GM18868 (cell line): ENCODE data around the gene C19orf38.
"Not testable (repeated sequence)": the region's sequence is repeated elsewhere in the genome, so short reads cannot be mapped to it uniquely, and the experiment has no call there.

Experiments
- ATAC-seq: cut with Tn5 transposase; IDR thresholded peaks from one replicate; pipeline ENCODE4 v1.9.1; 2021; ENCODE audit warnings: mild to moderate bottlenecking, moderate library complexity; ENCODE audit not compliant: unreplicated experiment

C19orf38 gene

GRCh38 chr19:10871711-10872545, 23.7 kb downstream of the C19orf38 start:
- ATAC-seq: peak; percentile 1

DNA sequence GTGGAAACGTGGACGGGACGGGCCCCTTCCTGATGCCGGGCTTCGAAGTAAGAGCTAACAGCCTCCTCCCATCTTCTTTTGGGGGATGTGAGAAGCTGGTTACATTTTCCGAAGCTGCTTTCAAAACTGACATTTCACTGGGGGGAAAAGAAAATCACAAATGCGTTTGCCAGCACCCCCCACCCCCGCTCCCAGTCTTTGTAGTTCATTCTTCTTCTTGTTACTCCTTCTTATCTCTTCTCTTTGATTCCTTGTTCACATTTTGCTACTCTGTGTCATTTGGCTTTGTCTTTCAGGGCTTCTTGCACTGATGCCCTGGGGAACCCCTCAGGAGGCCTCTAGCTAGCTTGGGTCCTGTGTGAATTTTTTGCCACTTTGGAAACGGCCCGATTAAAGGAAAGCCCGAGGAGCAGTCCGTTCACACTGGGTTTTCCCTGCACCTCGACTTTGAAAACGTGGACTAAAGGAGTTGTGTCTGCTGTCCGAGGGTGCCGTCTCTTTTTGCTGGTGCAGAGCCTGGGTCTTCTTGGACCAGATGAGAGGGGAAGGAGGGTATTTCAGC, 24.4 kb downstream of the C19orf38 start:
- no peak for ATAC-seq

- no peak for ATAC-seq
Measured at GRCh38 chr19:10874024-10874423, 25.8 kb downstream of the C19orf38 start.

DNA sequence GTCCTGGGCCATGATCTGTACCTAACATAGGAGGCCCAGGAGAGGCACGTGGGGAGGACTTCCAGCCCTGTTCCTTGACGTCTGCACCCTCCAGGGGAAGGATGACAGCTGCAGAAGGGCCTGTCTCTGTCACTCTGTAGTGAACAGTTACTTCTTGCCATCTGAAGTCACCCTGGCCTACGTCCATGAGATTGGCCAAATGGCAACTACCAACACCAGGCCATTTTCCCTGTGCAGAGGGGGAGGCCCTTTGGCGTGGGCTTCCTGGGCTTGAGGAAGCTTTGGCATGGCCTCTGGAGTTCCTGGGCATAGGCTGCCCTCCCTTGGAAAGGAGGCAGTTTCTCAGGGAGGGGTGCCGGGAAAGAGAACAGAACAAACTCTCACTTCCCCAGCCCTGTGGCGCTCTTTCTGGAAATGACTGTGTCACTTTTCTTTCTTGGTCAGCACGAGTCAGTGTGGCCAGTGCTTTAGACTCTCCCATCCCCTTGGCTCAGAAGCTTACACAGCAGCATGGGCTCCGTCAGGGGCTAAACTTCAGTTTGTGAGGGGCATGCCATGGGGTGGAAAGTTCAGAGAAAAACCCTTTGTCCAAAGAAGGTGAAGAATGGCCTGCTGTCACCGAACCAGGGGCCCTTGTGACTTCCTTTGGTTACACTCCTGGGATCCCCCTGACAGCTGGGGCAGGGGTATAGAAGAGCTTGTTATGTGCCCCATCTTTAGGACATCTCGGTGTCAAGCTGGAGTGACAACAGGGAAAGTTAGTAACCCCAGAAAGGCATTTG, 28.4 kb downstream of the C19orf38 start:
- ATAC-seq: peak; percentile 65

DNA sequence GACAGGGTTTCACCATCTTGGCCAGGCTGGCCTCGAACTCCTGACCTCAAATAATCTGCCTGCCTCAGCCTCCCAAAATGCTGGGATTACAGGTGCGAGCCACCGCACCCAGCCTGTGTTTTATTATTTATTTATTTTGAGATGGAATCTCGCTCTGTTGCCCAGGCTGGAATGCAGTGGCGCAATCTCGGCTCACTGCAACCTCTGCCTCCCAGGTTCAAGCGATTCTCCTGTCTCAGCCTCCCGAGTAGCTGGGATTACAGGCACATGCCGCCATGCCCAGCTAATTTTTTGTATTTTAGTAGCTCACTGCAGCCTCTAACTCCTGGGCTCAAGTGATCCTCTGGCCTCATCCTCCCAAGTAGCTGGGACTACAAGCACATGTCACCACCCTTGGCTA, 29.4 kb downstream of the C19orf38 start:
- ATAC-seq: not testable (repeated sequence)

- no peak for ATAC-seq
Measured at GRCh38 chr19:10878253-10878652, 30.0 kb downstream of the C19orf38 start.

DNA sequence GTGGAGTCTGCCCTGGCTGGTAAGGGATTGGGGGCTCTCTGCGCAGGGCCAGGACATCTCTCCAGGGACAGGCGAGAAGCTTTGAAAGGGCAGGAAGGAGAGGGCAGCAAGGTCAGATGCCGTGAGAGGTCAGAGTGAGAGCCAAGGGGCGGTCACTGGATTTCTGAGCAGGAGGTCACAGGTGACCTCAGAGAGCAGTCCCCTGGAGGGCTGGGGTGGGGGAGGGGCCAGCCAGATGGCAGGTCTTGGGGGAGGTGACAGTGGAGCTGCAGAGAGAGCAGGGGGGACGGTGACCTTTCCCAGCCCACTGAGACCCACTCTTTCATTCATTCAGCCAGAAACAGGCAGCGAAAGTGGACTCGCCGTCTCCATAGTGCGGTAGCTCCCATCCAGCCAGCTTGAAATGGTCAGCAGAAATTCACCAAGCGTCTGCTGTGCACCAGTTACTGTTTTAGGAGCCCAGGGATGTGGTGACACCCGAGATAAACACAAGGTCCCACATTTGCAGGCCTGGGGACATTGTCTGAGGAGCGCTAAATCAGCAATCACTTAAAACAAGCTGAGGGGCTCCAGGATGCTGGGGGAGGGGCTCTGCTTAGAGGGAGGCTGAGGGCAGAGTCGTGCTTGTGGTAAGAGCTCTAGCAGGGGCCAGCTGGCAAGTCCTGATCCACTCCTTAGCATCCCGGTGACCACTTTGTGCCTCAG, 33.3 kb downstream of the C19orf38 start:
- no peak for ATAC-seq

- ATAC-seq: no peak
Measured at GRCh38 chr19:10882108-10882457, 33.9 kb downstream of the C19orf38 start.

DNA sequence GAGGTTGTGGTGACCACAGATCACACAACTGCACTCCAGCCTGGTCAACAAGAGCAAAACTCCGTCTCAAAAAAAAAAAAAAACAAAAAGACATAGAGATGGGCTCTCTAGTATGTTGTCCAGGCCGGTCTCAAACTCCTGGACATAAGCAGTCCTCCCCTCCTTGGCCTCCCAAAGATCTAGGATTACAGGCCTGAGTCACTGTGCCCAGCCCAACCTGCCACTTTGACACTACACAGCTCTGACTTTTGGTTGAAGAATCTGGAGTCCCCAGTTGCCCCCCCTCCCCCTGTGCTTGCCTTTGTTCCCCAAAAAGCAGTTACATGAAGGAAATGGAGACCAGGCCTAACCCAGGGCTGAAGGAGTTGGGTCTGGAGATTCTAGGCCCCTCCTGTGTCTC, 36.1 kb downstream of the C19orf38 start:
- ATAC-seq: no peak

DNA sequence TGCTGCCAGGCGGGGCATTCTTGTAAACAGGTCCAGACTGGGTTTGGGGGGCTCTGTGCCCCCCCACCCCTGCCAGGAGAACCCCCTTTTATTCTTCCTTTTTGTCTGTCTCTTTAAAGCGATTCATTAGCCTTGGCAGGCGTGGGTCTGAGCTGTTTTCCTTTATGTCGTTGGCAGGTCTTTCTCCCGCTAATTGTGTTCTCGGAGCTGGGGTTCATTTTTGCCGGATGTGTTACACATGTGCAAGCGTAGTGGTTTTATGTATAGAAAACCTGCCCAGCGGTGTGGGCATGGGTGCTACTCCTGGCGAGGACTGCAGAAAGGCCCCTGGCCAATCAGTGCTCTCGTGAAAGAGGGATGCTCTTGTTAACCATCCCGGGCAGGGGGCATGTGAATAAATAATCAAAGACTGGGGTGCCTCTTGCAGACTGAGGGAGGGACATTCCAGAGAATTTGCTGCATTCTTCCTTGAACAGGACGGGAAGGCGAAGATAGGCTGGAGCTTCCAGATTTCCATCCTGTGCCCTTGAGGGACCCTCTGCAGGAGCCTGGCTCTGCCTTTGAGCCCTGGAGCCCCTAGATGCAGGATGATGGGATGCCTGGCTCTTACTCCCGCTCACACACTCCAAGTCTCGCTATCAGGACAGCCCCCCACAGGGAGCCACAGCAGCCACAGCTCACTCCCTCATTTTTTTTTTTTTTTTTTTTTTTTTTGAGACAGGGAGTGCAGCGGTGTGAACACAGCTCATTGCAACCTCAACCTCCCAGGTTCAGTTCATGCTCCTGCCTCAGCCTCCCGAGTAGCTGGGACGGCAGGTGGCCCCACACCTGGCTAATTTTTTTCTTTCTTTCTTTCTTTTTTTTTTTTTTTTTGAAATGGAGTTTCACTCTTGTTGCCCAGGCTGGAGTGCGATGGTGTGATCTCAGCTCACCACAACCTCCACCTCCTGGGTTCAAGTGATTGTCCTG, 37.3 kb downstream of the C19orf38 start:
- no peak for ATAC-seq

GRCh38 chr19:10887616-10888367, 39.6 kb downstream of the C19orf38 start:
- ATAC-seq: no peak

DNA sequence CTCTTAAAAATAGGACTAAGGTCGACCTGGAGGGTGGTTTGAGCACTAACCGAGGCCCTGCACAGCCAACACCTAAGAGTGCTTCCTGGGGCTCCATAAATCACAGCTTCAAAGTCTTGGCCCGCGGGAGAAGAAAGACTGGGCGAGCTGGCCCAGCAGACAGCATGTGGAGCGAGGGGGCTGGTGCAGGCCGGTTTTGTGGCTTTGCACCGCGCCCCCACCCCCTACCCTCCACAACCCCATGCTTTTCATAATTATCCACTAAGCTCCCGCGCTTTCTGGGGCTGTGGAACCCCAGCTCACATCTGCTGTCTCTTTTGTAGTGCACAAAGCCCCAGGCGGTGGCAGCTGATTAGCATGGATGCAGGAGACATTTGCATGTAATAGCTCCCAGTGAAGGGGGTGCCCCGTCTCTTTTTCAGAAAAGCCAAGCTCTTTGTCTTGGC, 40.2 kb downstream of the C19orf38 start:
- ATAC-seq: no peak

GRCh38 chr19:10889880-10890279, 41.7 kb downstream of the C19orf38 start:
- no peak for ATAC-seq

DNA sequence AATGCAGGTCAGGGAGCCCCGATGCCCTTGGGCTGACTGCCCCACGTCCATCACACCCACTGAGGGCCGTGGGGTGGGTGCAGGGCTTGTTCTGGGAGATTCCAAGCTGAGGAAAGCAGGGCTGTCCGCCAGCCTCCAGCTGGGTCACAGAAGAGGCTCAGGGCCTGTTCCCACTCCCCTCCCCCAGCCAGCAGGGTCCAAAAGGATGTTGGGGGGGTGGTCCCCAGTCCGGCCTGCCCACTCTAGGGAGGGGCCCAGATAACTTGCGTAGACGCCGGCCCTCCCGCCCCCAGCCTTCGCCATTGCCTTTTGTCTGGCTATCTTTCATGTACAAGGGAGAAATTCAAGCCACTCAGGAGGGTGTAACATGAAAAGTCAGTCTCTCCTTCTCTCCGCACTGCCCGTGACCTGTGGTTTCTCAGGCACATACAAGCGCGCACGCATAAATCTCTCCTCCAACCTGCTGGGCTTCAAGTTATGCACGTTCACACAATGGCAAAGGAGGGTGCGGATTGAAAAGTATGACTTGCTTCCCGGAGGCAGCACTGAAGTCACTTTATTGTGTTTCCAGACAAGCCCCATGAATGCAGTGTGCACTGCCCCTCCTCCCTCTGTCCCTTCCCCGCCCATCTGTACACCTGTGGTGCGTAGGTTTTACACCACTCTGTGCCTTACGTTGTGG, 43.3 kb downstream of the C19orf38 start:
- no peak for ATAC-seq

GRCh38 chr19:10892256-10892655, 44.0 kb downstream of the C19orf38 start:
- no peak for ATAC-seq

DNA sequence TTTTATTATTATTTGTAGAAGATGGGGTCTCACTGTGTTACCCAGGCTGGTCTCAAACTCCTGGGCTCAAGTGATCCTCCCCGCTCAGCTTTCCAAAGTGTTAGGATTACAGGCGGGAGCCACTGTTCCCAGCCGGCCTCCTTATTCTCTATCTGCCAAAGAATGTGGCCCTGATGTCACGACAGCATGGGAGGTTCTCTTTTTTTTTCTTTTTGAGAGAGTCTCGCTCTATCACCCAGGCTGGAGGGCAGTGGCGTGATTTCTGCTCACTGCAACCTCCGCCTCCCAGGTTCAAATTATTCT, 46.6 kb downstream of the C19orf38 start:
- no peak for ATAC-seq

DNA sequence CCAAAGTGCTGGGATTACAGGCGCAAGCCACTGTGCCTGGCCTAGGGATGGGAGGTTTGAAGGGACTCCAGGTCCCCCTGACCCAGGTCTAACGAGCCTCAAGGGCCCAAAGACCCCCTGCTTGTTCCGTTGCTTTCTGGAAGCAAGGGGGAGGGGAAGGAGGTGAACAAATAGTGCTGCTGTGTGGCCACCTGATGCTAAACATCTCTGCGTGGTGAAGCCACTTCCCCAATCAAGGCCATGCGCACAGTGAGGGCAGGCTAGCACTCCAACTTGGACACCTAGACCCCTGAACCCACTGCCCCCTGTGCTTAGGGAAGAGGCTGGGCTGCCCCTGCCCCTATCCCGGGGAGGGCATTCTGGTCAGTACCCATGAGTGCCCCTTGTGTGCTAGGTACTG, 47.1 kb downstream of the C19orf38 start:
- ATAC-seq: no peak

DNA sequence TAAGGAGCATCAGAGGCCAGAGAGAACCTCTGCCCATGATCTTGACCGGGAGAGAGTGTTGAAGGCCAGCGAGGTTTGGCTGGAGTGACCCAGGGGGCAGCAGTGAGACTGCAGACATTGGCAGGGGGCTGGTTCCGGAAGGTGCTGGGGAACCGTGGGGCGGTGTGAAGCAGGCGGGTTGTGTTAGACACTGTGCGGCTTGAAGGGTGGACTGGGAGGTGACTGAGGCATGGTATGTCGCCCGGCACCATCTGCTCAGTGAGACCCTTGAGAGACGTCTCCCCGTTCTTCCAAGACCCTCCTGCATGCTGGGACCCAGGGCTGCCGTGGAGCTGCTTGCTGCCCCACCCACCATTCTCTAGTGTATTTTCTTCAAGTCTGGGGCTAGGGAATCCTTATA, 47.7 kb downstream of the C19orf38 start:
- ATAC-seq: no peak
